Measurements from ENCODE around the gene GPR3.
"Not testable (repeated sequence)": the region's sequence is repeated elsewhere in the genome, so short reads cannot be mapped to it uniquely, and the experiment has no call there.

Gene GPR3

GRCh38 chr1:27428316-27429028 is 36.0 kb downstream of the GPR3 start:
- Mint-ChIP-seq H3K4me3 (peak overlapping the region; percentile 64), H3K27me3 (no peaks in the 10 kb centered on the region), H3K36me3 (ENCODE audit: low read depth) (peaks cover 58% of the 10 kb centered on the region), H3K4me1 (ENCODE audit: low read depth) (peaks cover 74% of the 10 kb centered on the region), H3K27ac (peak overlapping the region; percentile 84), H3K9me3 (no peaks in the 10 kb centered on the region)
- intact Hi-C loops (cut with micrococcal nuclease) = loop anchor here (5.0 kb wide), 1 partner anchor 34 kb away; no protein-coding TSS in a partner anchor

GRCh38 chr1:27429029-27429425 is 36.6 kb downstream of the GPR3 start:
- Mint-ChIP-seq H3K9me3 (no peaks in the 10 kb centered on the region), H3K4me3 (peak overlapping the region; percentile 64), H3K4me1 (ENCODE audit: low read depth) (peaks cover 77% of the 10 kb centered on the region), H3K27ac (peak overlapping the region; percentile 84), H3K27me3 (no peaks in the 10 kb centered on the region), H3K36me3 (ENCODE audit: low read depth) (peaks cover 52% of the 10 kb centered on the region)
- intact Hi-C loops (cut with micrococcal nuclease) = loop anchor here (5.0 kb wide), 1 partner anchor 33 kb away; no protein-coding TSS in a partner anchor

- H3K4me1 Mint-ChIP-seq (ENCODE audit: low read depth) = peaks cover 75% of the 10 kb centered on the region
- no peaks in the 10 kb centered on the region for H3K9me3 Mint-ChIP-seq
- peaks cover 32% of the 10 kb centered on the region for H3K36me3 Mint-ChIP-seq (ENCODE audit: low read depth)
- no peaks in the 10 kb centered on the region for H3K27me3 Mint-ChIP-seq
- peak overlapping the region; percentile 84 for H3K27ac Mint-ChIP-seq
- no peak overlapping the region for H3K4me3 Mint-ChIP-seq
- intact Hi-C loops (cut with micrococcal nuclease) = loop anchor here (5.0 kb wide), 1 partner anchor 46 kb away; no protein-coding TSS in a partner anchor
These were observed 38.6 kb downstream of the GPR3 start for GRCh38 chr1:27430903-27431600.

- H3K9me3 Mint-ChIP-seq = no peaks in the 10 kb centered on the region
- intact Hi-C loops (cut with micrococcal nuclease) = loop anchor here (5.0 kb wide), 1 partner anchor 46 kb away; no protein-coding TSS in a partner anchor
- H3K4me3 Mint-ChIP-seq = no peak overlapping the region
- H3K4me1 Mint-ChIP-seq (ENCODE audit: low read depth) = peaks cover 74% of the 10 kb centered on the region
- H3K27me3 Mint-ChIP-seq = no peaks in the 10 kb centered on the region
- peak overlapping the region; percentile 84 for H3K27ac Mint-ChIP-seq
- H3K36me3 Mint-ChIP-seq (ENCODE audit: low read depth) = peaks cover 27% of the 10 kb centered on the region
These were observed 39.1 kb downstream of the GPR3 start for GRCh38 chr1:27431601-27431940.

GRCh38 chr1:27432725-27433124 is 40.3 kb downstream of the GPR3 start:
- H3K9me3 Mint-ChIP-seq, H3K27ac Mint-ChIP-seq, H3K4me3 Mint-ChIP-seq, H3K27me3 Mint-ChIP-seq: not testable (repeated sequence)
- intact Hi-C loops (cut with micrococcal nuclease) = loop anchor here (5.0 kb wide), 1 partner anchor 45 kb away; no protein-coding TSS in a partner anchor
- H3K4me1 Mint-ChIP-seq (ENCODE audit: low read depth) = peaks cover 66% of the 10 kb centered on the region
- peaks cover 17% of the 10 kb centered on the region for H3K36me3 Mint-ChIP-seq (ENCODE audit: low read depth)

- intact Hi-C loops (cut with micrococcal nuclease) = loop anchor here (5.0 kb wide), 1 partner anchor 44 kb away; no protein-coding TSS in a partner anchor
- Mint-ChIP-seq H3K36me3 (ENCODE audit: low read depth) (peaks cover 7% of the 10 kb centered on the region), H3K27ac (peak overlapping the region; percentile 96), H3K27me3 (no peaks in the 10 kb centered on the region), H3K9me3 (no peaks in the 10 kb centered on the region), H3K4me1 (ENCODE audit: low read depth) (peaks cover 66% of the 10 kb centered on the region), H3K4me3 (no peak overlapping the region)
These were observed 41.3 kb downstream of the GPR3 start for GRCh38 chr1:27433706-27434105.

- Mint-ChIP-seq H3K4me1 (ENCODE audit: low read depth) (peaks cover 70% of the 10 kb centered on the region), H3K27me3 (no peaks in the 10 kb centered on the region), H3K9me3 (no peaks in the 10 kb centered on the region), H3K27ac (peak overlapping the region; percentile 96), H3K36me3 (ENCODE audit: low read depth) (peaks cover 16% of the 10 kb centered on the region), H3K4me3 (peak overlapping the region; percentile 67)
- intact Hi-C loops (cut with micrococcal nuclease) = loop anchor here (5.0 kb wide), 1 partner anchor 52 kb away; no protein-coding TSS in a partner anchor
These were observed 43.3 kb downstream of the GPR3 start for GRCh38 chr1:27435566-27436203.

GRCh38 chr1:27436204-27437159 is 44.1 kb downstream of the GPR3 start:
- H3K27me3 Mint-ChIP-seq = no peaks in the 10 kb centered on the region
- intact Hi-C loops (cut with micrococcal nuclease) = loop anchor here (5.0 kb wide), 1 partner anchor 51 kb away; no protein-coding TSS in a partner anchor
- no peaks in the 10 kb centered on the region for H3K9me3 Mint-ChIP-seq
- peaks cover 62% of the 10 kb centered on the region for H3K4me1 Mint-ChIP-seq (ENCODE audit: low read depth)
- peaks cover 24% of the 10 kb centered on the region for H3K36me3 Mint-ChIP-seq (ENCODE audit: low read depth)
- peak overlapping the region; percentile 96 for H3K27ac Mint-ChIP-seq
- peak overlapping the region; percentile 67 for H3K4me3 Mint-ChIP-seq

GRCh38 chr1:27438621-27439061 is 46.2 kb downstream of the GPR3 start:
- intact Hi-C loops (cut with micrococcal nuclease) = loop anchor here (5.0 kb wide), 1 partner anchor 49 kb away; no protein-coding TSS in a partner anchor
- Mint-ChIP-seq H3K36me3 (ENCODE audit: low read depth) (peaks cover 31% of the 10 kb centered on the region), H3K9me3 (no peaks in the 10 kb centered on the region), H3K27me3 (no peaks in the 10 kb centered on the region), H3K4me1 (ENCODE audit: low read depth) (peaks cover 55% of the 10 kb centered on the region), H3K27ac (peak overlapping the region; percentile 96), H3K4me3 (peak overlapping the region; percentile 32)

- Mint-ChIP-seq H3K4me3 (no peak overlapping the region), H3K27me3 (no peaks in the 10 kb centered on the region), H3K9me3 (no peaks in the 10 kb centered on the region), H3K27ac (peak overlapping the region; percentile 96), H3K4me1 (ENCODE audit: low read depth) (peaks cover 50% of the 10 kb centered on the region), H3K36me3 (ENCODE audit: low read depth) (peaks cover 36% of the 10 kb centered on the region)
- intact Hi-C loops (cut with micrococcal nuclease) = loop anchor here (5.0 kb wide), 1 partner anchor 48 kb away; no protein-coding TSS in a partner anchor
These were observed 46.7 kb downstream of the GPR3 start for GRCh38 chr1:27439150-27439549.

GRCh38 chr1:27444632-27445031 is 52.2 kb downstream of the GPR3 start:
- Mint-ChIP-seq H3K4me1 (ENCODE audit: low read depth) (peaks cover 26% of the 10 kb centered on the region), H3K4me3 (no peak overlapping the region), H3K27ac (peak overlapping the region; percentile 30), H3K9me3 (no peaks in the 10 kb centered on the region), H3K27me3 (no peaks in the 10 kb centered on the region), H3K36me3 (ENCODE audit: low read depth) (peaks cover 50% of the 10 kb centered on the region)
- intact Hi-C loops (cut with micrococcal nuclease) = no loop called here

Data from dendritic cell treated with granulocyte-macrophage colony-stimulating factor and Interleukin-4, amounts not matched to agents 40 ng/mL and 50 ng/mL, for 4 days (primary cell).